PC-9 (cell line): ENCODE data around the gene KIAA1328. TPM values are rescaled to one million over a fixed set of nuclear protein-coding genes. Genes with fewer than 3 reads are reported as not detected.

Source experiments
- BruUV-seq: library from RNA; stranded (reverse); fragments of 400-500 nt; replicated peaks from 2 replicates; lab custom pipeline; 2021; lab: Mats Ljungman, UMichigan
- CTCF ChIA-PET: fragments of 300-600 bp; sonication (Branson Sonifier 250); formaldehyde crosslinking; loops from one replicate; lab custom pipeline; 2022; ENCODE audit warnings: antibody characterized with exemption; lab: Charles Lee
- POLR2A ChIA-PET: fragments of 300-600 bp; sonication (Branson Sonifier 250); formaldehyde crosslinking; loops from one replicate; lab custom pipeline; 2022; ENCODE audit warnings: antibody characterized with exemption; ENCODE audit not compliant: unreplicated experiment; lab: Charles Lee
- DNase-seq, 2 experiments: peaks; one replicate each; pipeline versions ENCODE4 v3.0.0 to v3.0.0-alpha.2; 2015 to 2022; ENCODE audit warnings: mixed read lengths in 1 of 2
- H2AFZ ChIP-seq: fragments of 200-600 bp; sonication (generic); 2 replicates; pipeline ENCODE4 v1.8.1; 2017; ENCODE audit warnings: antibody characterized with exemption
- H3F3A ChIP-seq: fragments of 200-600 bp; sonication (generic); 2 replicates; pipeline ENCODE4 v1.8.1; 2017; ENCODE audit warnings: antibody characterized with exemption, mild to moderate bottlenecking, low read depth; ENCODE audit not compliant: insufficient read depth
- H3K27ac ChIP-seq: fragments of 200-600 bp; sonication (generic); 2 replicates; pipeline ENCODE4 v1.6.1; 2016; ENCODE audit warnings: mixed run types
- H3K27me3 ChIP-seq: fragments of 200-600 bp; sonication (generic); 2 replicates; pipeline ENCODE4 v1.6.1; 2016; ENCODE audit warnings: low read depth, mixed run types; ENCODE audit not compliant: insufficient read depth
- H3K36me3 ChIP-seq: fragments of 200-600 bp; sonication (generic); 2 replicates; pipeline ENCODE4 v1.6.1; 2016; ENCODE audit warnings: low read depth, mixed run types
- H3K4me1 ChIP-seq: fragments of 200-600 bp; sonication (generic); replicated peaks from 2 replicates; pipeline ENCODE4 v1.6.1; 2016; ENCODE audit warnings: mixed run types; ENCODE audit not compliant: insufficient read depth
- H3K4me2 ChIP-seq: fragments of 200-600 bp; sonication (generic); 2 replicates; pipeline ENCODE4 v1.6.1; 2017; ENCODE audit warnings: mixed run types
- H3K4me3 ChIP-seq: fragments of 200-600 bp; sonication (generic); 2 replicates; pipeline ENCODE4 v1.6.1; 2016; ENCODE audit warnings: mixed run types
- H3K79me2 ChIP-seq: fragments of 200-600 bp; sonication (generic); 2 replicates; pipeline ENCODE4 v1.6.1; 2017; ENCODE audit warnings: low read depth, mixed run types
- H3K9me2 ChIP-seq: fragments of 200-600 bp; sonication (generic); 2 replicates; pipeline ENCODE4 v1.8.1; 2017; ENCODE audit warnings: mild to moderate bottlenecking; ENCODE audit not compliant: insufficient read depth
- H3K9me3 ChIP-seq: fragments of 200-600 bp; sonication (generic); 2 replicates; pipeline ENCODE4 v1.8.1; 2016; ENCODE audit warnings: low read depth; ENCODE audit not compliant: insufficient read depth
- H4K20me1 ChIP-seq: fragments of 200-600 bp; sonication (generic); 2 replicates; pipeline ENCODE4 v1.8.1; 2017; ENCODE audit not compliant: insufficient read depth
- EZH2 ChIP-seq: fragments of 200-600 bp; sonication (generic); IDR thresholded peaks from 2 replicates; pipeline ENCODE4 v1.8.0; 2017; ENCODE audit warnings: antibody characterized with exemption, low read depth
- intact Hi-C: fragments of 100-400 bp; cut with micrococcal nuclease; formaldehyde crosslinking; loops from one replicate; pipeline ENCODE4 v1.10.0; 2022; ENCODE audit not compliant: unreplicated experiment
- total RNA-seq: library from RNA; stranded (reverse); gene quantifications from 2 replicates; pipeline ENCODE4 v1.2.3, GENCODE V29; 2021
- TF ChIP-seq, protein P1 (sequence below): fragments of 200-600 bp; sonication (generic); conservative IDR thresholded peaks from 2 replicates; pipeline ENCODE4 v1.6.1; 2017; ENCODE audit warnings: mixed run types, antibody characterized with exemption, mild to moderate bottlenecking, moderate library complexity

Gene KIAA1328
- total RNA-seq, 1 experiment from 2014 or later = 6.5 TPM

DNA sequence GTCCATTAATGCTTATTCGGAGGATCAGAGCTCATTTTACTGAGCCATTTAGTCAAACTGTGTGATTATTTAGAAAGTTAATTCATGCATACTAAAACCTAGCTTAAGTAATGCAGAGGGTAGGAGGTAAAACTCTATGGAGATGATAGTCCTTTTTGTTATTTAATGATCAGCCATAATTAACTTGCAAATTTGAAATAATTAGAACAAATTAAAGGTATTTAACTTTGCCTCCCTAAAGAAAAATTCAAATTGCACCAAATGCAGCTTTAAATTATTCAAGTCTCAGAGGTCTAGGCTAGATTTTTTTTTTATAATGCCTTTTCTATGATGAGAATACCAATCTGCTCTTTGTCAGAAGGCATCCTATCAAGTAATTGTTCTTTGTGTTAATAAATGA is 310.9 kb downstream of the KIAA1328 start:
- CTCF ChIA-PET = no interaction called here

DNA sequence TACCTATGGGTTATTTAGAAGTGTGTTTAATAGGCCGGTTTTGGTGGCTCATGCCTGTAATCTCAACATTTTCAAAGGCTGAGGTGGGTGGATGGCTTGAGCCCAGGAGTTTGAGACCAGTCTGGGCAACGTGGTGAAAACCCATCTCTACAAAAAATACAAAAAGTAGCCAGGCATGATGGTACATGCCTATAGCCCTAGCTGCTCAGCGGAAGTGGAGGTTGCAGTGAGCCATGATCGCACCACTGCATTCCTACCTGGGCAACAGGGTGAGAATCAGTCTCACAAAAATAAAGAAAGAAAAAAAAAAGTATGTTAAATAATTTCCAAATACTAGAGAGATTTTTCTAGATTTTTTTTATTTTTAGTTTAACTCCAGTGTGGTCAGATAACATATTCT is 316.0 kb downstream of the KIAA1328 start:
- no peak overlapping the region for H3K4me2 ChIP-seq
- H3K27ac ChIP-seq = no peak overlapping the region

More for the DNA sequence above, 310.9 kb downstream of the KIAA1328 start:
- Histone ChIP-seq H3K9me3 (no peaks in the 10 kb centered on the region), H3K4me3 (no peak overlapping the region), H3K9me2 (no peaks in the 10 kb centered on the region), H3K4me2 (no peak overlapping the region), H3F3A (no peaks in the 10 kb centered on the region), H3K79me2 (no peaks in the 10 kb centered on the region), H3K27ac (no peak overlapping the region), H3K36me3 (no peaks in the 10 kb centered on the region), H4K20me1 (no peaks in the 10 kb centered on the region), H2AFZ (no peak overlapping the region), H3K27me3 (no peaks in the 10 kb centered on the region), H3K4me1 (no peaks in the 10 kb centered on the region)
- POLR2A ChIA-PET = no interaction called here
- TF ChIP-seq EZH2 = no peak
- TF ChIP-seq, protein P1, sequence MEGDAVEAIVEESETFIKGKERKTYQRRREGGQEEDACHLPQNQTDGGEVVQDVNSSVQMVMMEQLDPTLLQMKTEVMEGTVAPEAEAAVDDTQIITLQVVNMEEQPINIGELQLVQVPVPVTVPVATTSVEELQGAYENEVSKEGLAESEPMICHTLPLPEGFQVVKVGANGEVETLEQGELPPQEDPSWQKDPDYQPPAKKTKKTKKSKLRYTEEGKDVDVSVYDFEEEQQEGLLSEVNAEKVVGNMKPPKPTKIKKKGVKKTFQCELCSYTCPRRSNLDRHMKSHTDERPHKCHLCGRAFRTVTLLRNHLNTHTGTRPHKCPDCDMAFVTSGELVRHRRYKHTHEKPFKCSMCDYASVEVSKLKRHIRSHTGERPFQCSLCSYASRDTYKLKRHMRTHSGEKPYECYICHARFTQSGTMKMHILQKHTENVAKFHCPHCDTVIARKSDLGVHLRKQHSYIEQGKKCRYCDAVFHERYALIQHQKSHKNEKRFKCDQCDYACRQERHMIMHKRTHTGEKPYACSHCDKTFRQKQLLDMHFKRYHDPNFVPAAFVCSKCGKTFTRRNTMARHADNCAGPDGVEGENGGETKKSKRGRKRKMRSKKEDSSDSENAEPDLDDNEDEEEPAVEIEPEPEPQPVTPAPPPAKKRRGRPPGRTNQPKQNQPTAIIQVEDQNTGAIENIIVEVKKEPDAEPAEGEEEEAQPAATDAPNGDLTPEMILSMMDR = no peak
- no peak for DNase-seq
- intact Hi-C loops = no loop called here
- no TSS peak for BruUV-seq

DNA sequence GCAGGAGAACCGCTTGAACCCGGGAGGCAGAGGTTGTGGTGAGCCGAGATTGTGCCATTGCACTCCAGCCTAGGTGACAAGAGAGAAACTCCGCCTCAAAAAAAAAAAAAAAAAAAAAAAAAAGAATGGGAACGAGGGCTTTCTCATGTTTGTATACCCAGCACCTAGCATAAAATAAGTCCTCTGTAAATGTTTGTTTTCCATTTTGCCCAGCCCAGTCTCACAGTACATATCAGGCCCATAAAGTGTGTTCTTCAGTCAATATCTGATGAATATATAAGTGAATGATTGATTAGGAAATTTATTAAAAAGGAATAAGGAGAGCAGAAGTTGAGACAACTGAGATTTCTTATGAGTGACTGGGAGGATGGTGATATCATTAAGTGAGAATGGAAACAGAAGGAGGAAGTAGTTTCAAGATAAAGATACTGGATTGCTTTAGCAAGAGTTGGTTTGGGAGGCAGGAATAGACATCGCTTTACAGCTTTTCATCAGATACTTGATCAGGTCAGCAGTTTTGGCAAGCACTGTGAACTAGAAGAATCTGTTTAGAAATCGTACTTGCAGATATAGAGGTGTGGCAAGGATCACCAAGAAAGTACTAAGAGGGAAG is 327.5 kb downstream of the KIAA1328 start:
- Histone ChIP-seq H3K27me3 (no peaks in the 10 kb centered on the region), H2AFZ (no peak overlapping the region), H3K4me1 (no peaks in the 10 kb centered on the region), H3K36me3 (no peaks in the 10 kb centered on the region), H3K9me2 (no peaks in the 10 kb centered on the region), H3K4me2 (no peak overlapping the region), H3K79me2 (no peaks in the 10 kb centered on the region), H3K4me3 (no peak overlapping the region), H3K27ac (no peak overlapping the region), H3K9me3 (no peaks in the 10 kb centered on the region), H3F3A (no peaks in the 10 kb centered on the region), H4K20me1 (no peaks in the 10 kb centered on the region)
- no peak for TF ChIP-seq EZH2
- TF ChIP-seq, protein P1 = no peak
- DNase-seq = no peak
- ChIA-PET CTCF (no interaction called here), POLR2A (no interaction called here)
- no TSS peak for BruUV-seq
- intact Hi-C loops = no loop called here

More for the DNA sequence above, 316.0 kb downstream of the KIAA1328 start:
- TF ChIP-seq, protein P1 = no peak
- TF ChIP-seq EZH2 = no peak
- DNase-seq = no peak
- no peaks in the 10 kb centered on the region for H4K20me1 ChIP-seq
- no peaks in the 10 kb centered on the region for H3K4me1 ChIP-seq
- no peak overlapping the region for H3K4me3 ChIP-seq
- no peaks in the 10 kb centered on the region for H3K36me3 ChIP-seq
- no peak overlapping the region for H2AFZ ChIP-seq
- BruUV-seq = no TSS peak
- intact Hi-C loops = no loop called here
- H3F3A ChIP-seq = no peaks in the 10 kb centered on the region
- ChIA-PET CTCF (no interaction called here), POLR2A (no interaction called here)
- H3K79me2 ChIP-seq = no peaks in the 10 kb centered on the region
- H3K27me3 ChIP-seq = no peaks in the 10 kb centered on the region
- no peaks in the 10 kb centered on the region for H3K9me2 ChIP-seq
- no peaks in the 10 kb centered on the region for H3K9me3 ChIP-seq
